Measurements from ENCODE around the gene FOXC1.

GRCh38 chr6:1626481-1626880, 16.8 kb downstream of the FOXC1 start:
- TF ChIP-seq POLR2A (IDR thresholded peaks at IDR 0.05) (no peak), EP300 (IDR thresholded peaks at IDR 0.05) (no peak), POLR2AphosphoS5 (IDR thresholded peaks at IDR 0.05) (no peak), CTCF (IDR thresholded peaks at IDR 0.05) (no peak)
